Vagina (tissue), 2 donors: ENCODE data around the gene GNG4.

Experiments used
- CTCF ChIP-seq, 3 experiments: fragments of 450-650 bp in 2 of 3; fragments of 200-600 bp in 1 of 3; sonication (generic) in 1 of 3; IDR thresholded peaks; one replicate each; pipeline ENCODE4 v1.5.1; 2017 to 2019; ENCODE audit warnings: antibody characterized with exemption in 3 of 3, mild to moderate bottlenecking in 2 of 3, moderate library complexity in 2 of 3
- POLR2A ChIP-seq, 2 donors: fragments of 450-650 bp; IDR thresholded peaks; one replicate each; pipeline ENCODE4 v1.6.1; 2017; ENCODE audit warnings: antibody characterized with exemption in 2 of 2, mild to moderate bottlenecking in 2 of 2, moderate library complexity in 2 of 2
- POLR2AphosphoS5 ChIP-seq, 2 donors: sonication (generic); formaldehyde crosslinking; IDR thresholded peaks; one replicate each; pipeline ENCODE4 v1.9.0; 2017; ENCODE audit warnings: antibody characterized with exemption in 2 of 2, mild to moderate bottlenecking in 2 of 2, low read depth in 1 of 2; ENCODE audit not compliant: insufficient read depth in 1 of 2

DNA sequence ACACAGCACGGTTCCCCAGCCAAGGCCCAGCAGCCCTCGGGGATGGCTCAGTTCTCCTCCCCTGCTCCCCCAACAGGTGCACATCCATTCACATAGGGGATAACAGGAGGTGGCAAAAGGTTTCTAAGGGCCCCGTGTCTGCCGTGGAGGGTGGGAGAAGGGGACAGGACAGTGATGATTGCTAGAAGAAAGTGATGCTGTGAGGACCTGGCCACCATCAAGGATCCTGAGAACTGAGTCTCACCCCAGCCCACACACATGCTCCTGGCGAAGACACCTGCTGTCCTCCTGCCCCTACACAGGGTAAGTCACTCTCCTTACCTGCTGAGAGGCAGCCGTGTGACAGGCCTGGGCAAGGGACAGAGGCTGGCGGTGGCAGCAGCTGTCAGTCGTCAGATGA, 54.5 kb downstream of the GNG4 start:
- no peak for TF ChIP-seq POLR2A (IDR thresholded peaks at IDR 0.05)
- TF ChIP-seq CTCF (IDR thresholded peaks at IDR 0.05) = no peak
- TF ChIP-seq POLR2AphosphoS5 (IDR thresholded peaks at IDR 0.05; ENCODE audit: insufficient read depth in 1 of 2, low read depth in 1 of 2) = no peak
